GM18526 (cell line): ENCODE results near the gene TMEM94.
A peak's percentile ranks its signal among the peaks of the same experiment; 100 is the strongest.

Source experiments
- POLR2A ChIP-seq: IDR thresholded peaks from 3 replicates; pipeline ENCODE4 v1.6.1; 2011; ENCODE audit not compliant: insufficient read length; ENCODE audit errors: extremely low read depth

TMEM94 gene

GRCh38 chr17:75511610-75512575 is 55.5 kb downstream of the TMEM94 start:
- no peak for TF ChIP-seq POLR2A

GRCh38 chr17:75512926-75513640 is 56.6 kb downstream of the TMEM94 start:
- no peak for TF ChIP-seq POLR2A

- TF ChIP-seq POLR2A: no peak
Measured at GRCh38 chr17:75513641-75514000, 57.2 kb downstream of the TMEM94 start.

GRCh38 chr17:75514299-75514918 is 58.0 kb downstream of the TMEM94 start:
- TF ChIP-seq POLR2A: no peak

DNA sequence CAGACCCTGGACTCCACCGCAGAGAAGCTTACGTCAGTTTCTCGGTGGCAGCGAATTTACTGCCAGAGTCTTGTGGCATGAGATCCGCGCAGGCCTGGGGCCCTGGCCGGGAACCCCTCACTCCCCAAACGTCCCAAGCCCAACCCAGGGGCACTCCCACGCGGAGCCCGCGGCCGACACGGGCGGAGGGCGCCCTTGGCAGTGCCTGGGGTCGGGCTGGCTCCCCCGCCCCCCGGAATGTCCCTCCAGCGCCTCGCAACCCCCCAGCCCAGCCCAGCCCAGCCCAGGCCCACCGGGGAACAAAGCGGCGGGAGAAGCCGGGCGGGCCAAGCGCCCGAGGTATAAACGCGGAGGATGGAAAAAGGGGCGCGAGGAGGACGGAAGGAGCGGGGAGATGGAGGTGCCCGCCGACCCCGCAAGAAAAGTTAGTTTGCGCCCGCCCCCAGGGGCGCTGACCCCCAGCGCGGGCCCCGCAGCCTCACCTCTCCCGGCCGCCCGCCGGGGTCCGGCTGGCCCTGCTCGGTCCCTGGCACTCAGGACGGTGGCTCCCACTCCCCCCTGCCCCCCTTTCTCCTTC is 58.6 kb downstream of the TMEM94 start:
- no peak for TF ChIP-seq POLR2A

- no peak for TF ChIP-seq POLR2A
Measured at GRCh38 chr17:75515496-75516254, 59.2 kb downstream of the TMEM94 start, which contains the start of gene CASKIN2. TSS of gene CASKIN2 (minus strand) at chr17:75515537. CDS start at chr17:75513804, 1,733 bp downstream.

DNA sequence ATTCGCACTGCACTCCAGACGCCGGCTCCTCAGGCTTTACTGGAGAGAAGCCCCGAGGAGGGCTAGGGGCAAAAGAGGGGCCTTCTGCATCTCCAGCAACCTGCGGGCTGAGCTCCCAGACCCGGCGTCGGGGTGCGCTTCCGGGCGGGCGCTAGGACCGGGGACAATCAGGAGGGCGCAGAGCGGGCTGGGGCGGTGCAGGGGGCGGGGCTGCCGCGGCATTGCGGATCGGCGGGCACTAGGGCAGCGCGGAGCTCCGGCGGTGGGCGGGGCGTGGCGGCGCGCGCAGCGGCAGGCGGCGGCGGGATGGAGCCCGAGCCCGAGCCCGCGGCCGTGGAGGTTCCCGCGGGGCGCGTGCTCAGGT is 59.8 kb downstream of the TMEM94 start, which contains the start of gene TSEN54:
TSS of gene TSEN54 (plus strand) at position 274 of the 364 bp plus-strand sequence. CDS start at position 307, 33 bp downstream.
- peak; percentile 45 for TF ChIP-seq POLR2A

DNA sequence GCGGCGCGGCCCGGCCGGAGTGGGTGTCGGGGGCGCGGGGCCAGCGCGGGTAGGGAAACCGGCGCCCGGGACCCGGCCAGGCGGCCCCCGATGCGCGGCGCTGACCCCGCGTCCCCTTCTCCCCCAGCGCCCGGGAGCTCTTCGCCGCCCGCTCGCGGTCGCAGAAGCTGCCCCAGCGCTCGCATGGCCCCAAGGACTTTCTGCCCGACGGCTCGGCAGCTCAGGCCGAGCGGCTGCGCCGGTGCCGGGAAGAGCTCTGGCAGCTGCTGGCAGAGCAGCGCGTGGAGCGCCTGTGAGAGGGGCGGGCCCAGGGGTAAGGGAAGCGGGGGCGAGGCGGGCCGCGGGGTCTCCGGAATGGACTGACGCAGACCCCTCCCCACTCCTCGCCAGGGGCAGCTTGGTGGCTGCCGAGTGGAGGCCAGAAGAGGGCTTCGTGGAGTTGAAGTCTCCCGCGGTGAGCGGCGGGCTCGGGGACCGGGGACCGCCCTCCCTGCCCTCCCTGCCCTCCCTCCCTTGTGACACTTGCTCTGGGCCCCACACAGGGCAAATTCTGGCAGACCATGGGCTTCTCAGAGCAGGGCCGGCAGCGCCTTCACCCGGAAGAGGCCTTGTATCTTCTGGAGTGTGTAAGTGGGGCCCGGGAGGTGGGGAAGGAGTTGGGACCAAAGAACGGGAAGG is 60.3 kb downstream of the TMEM94 start:
- no peak for TF ChIP-seq POLR2A

- no peak for TF ChIP-seq POLR2A
Measured at GRCh38 chr17:75517297-75517865, 60.9 kb downstream of the TMEM94 start.

GRCh38 chr17:75518201-75518600 is 61.8 kb downstream of the TMEM94 start:
- no peak for TF ChIP-seq POLR2A

- no peak for TF ChIP-seq POLR2A
Measured at GRCh38 chr17:75518983-75519537, 62.6 kb downstream of the TMEM94 start.

GRCh38 chr17:75521290-75521689 is 64.9 kb downstream of the TMEM94 start:
- no peak for TF ChIP-seq POLR2A
